Measurements from ENCODE around the gene HNRNPL. TPM values are rescaled to one million over a fixed set of nuclear protein-coding genes. Genes with fewer than 3 reads are reported as not detected.
A peak's percentile ranks its signal among the peaks of the same experiment; 100 is the strongest.

HNRNPL gene
- total and polyA plus RNA-seq, 9 of the 15 experiments (the other 6 are each of a cell fraction or from before 2014, with no cell fraction given): 39.5 to 610 (median 299) TPM

- TF ChIP-seq MLLT1 (IDR thresholded peaks at IDR 0.05) (no peak), TRIM24 (IDR thresholded peaks at IDR 0.05) (0 out of 4 replicates have a peak, but pooled peaks of 1 of the 2 experiments have one; percentile 4), ZNF518B (CRISPR knock-in tag; IDR thresholded peaks at IDR 0.05) (no peak), ZNF696 (CRISPR knock-in tag; conservative IDR thresholded peaks at IDR 0.05) (no peak), DLX4 (CRISPR knock-in tag; IDR thresholded peaks at IDR 0.05) (no peak), CHAMP1 (IDR thresholded peaks at IDR 0.05) (no peak), ZNF780A (CRISPR knock-in tag; IDR thresholded peaks at IDR 0.05) (0 out of 2 replicates have a peak, but pooled peaks have one; percentile 58), HOXB6 (CRISPR knock-in tag; IDR thresholded peaks at IDR 0.05; ENCODE audit: borderline replicate concordance) (no peak), ZFP1 (CRISPR knock-in tag; IDR thresholded peaks at IDR 0.05) (peak; percentile 46; the same call in 1 of the 2 replicates), ZNF79 (CRISPR knock-in tag; IDR thresholded peaks at IDR 0.05; ENCODE audit: low read depth) (no peak), RAD21 (CRISPR knock-in tag; conservative IDR thresholded peaks at IDR 0.05 in 1 of 2, IDR thresholded peaks at IDR 0.05 in 1 of 2) (0 out of 4 replicates have a peak, but pooled peaks have one; percentile 11 to 18), ZNF431 (CRISPR knock-in tag; IDR thresholded peaks at IDR 0.05) (no peak), NELFE (IDR thresholded peaks at IDR 0.05; ENCODE audit: insufficient read depth, insufficient read length) (no peak), MXI1 (IDR thresholded peaks at IDR 0.05; ENCODE audit: low read depth, low read length) (peak; percentile 56; the same call in 1 of the 2 replicates), UBTF (IDR thresholded peaks at IDR 0.05; ENCODE audit: borderline replicate concordance in 1 of 2, low read depth in 2 of 2, low read length in 2 of 2) (no peak), EHMT2 (IDR thresholded peaks at IDR 0.05) (no peak), NFIC (IDR thresholded peaks at IDR 0.05) (peak; percentile 20; the same call in 1 of the 2 replicates)
Measured at GRCh38 chr19:38849147-38849859, 483 bp downstream of the HNRNPL start (continued).
